ENCODE results near the gene ADD1.
"Not testable (repeated sequence)": the region's sequence is repeated elsewhere in the genome, so short reads cannot be mapped to it uniquely, and the experiment has no call there.

The ADD1 gene

GRCh38 chr4:2936773-2937145 lies 93.1 kb downstream of the ADD1 start:
- DNase-seq, result no peak

DNA sequence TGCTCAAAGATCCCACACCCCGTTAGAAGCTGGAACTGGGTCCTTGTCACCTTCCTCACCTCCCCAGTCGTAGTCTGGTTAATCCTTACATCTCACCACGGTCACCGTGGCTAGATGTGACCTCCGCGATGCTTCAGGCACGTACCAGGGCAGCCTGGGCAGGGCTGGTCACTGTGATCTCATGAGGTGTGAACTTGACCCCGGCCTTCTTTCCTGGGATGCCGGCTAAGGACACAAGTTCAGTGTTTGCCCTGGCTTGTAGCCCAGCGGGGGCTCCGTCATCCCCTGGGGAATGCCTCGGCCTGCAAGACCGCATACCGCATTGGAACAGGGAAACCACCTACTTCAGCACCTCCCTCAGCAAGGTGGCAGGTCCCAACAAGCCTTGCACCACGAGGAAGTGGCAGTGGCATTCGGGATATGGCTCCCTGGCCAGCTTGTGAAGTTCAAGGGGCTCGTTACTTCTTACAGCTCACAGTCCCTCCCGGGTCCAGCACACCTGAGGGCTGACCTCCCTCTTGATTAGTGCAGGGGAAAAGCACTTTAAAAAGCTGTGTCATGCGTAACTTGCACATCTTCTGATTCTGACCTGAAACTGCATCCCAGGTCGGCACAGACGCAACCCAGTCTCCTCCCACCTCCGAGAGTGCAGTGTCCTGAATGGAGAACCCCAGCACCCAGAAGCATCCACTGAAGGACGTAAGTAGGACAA lies 93.7 kb downstream of the ADD1 start:
- DNase-seq, result no peak

- DNase-seq, result no peak
Observed at GRCh38 chr4:2937986-2938385, 94.3 kb downstream of the ADD1 start.

DNA sequence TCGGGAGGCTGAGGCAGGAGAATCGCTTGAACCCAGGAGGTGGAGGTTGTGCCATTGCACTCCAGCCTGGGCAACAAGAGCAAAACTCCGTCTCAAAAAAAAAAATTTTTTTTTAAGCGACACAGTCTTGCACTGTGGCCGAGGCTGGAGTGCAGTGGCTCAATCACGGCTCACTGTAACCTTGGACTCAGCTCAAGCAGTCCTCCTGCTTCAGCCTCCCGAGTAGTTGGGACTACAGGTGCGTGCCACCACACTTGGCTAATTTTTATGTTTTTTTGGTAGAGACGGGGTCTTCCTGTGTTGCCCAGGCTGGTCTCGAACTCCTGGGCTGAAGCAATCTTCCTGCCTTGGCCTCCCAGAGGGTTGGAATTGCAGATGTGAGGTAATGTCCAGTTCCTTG lies 94.8 kb downstream of the ADD1 start:
- DNase-seq, result not testable (repeated sequence)

DNA sequence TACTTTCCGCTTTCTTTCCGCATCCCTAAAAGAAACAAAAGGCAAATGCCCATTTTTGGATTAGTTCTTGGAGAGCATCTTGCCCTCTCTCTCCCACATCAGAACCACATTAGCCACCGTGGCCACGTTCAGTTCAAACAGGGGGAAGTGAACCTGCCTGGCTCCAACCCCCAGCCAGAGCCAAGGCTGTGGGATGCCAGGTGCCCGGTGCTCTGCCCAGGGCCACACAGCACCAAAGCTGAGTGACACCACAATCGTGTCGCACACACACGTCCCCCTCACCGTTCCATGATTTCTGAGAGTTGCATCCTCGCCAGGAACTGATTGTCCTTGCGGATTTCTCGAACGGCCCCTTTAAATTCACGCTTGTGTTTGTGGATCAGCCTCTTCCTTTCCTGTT lies 95.3 kb downstream of the ADD1 start:
- DNase-seq, result no peak

GRCh38 chr4:2939383-2940243 lies 96.0 kb downstream of the ADD1 start:
- no peak for DNase-seq

DNA sequence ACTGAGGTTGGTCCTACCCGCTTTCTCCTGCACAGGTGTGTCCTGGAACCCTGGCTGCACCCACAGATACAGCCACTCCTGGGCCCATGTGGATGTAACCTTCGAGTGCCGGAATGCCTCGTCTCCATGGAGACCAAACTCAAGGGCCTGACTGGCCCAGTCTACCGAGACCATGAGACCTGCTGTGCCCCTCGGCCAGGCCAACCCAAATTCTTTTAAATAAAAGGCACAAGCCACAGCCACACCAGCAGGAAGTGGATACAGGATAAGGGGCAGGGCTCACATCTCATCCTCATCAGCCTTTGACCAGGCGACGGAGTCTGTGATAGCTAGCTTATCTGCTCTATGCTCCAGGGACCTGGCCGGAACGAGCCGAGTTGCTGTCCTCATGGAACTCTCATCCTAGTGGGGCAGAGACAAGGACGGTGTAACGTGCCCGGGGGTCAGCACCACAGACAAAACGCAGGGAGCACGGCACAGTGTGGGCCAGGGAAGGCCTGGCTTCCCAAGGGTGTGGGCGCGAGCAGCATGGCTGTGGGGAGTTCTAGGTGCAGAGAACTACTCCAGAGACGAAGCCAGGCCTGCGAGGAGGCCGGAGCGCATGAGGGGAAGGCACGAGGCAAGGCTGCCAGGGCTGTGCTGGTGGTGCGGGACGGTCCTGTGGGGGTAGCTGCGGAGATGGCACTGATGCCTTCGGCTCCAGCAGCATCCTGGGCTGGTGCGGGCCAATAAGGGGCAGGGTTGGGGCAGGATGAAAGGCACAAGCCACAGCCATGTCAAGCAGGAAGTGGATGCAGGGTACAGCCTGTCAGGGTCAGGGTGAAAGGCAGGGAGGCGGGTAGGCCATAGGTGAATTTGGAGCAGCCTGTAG lies 96.9 kb downstream of the ADD1 start:
- DNase-seq, result no peak

DNA sequence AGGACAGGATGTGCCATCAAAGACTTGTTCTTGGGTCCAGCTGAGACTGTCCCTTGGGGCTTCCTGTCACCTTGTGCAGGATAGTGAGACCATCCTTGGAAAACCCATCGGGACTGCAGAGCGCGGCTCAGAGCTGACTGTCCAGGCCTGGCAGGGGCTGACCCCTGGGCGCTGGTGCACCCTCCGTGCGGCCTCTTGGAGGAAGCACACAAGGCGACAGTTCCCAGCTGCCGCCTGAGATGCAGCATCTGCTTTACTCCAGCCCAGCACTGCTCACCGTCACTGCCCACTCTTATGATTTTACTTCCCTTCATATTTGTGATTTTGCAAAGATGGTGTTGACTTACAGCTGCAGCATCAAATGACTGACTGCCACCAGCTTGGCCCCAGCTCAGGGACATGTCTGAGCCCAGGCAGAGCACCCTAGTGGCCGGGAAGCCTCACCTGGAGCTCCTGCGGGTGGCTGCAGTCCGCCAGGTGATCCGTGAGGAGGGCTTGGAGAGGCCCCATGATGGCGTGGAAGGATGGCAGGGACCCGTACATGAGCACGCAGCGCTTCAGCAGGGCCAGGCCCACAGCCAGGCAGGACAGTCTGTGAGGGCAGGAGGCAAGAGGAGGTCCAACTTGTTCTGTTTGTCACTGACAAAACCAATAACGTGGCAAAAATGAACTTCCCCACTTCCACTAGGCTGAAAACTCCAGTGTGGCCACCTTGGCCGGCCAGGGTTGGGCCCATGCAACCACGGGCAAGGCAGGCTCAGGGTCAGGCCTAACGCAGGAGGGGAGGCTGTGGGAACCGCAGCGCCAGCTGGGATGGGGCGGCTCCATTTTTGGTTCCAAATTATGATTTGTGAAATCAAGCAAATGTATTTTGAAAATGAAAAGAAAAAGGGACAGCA lies 97.7 kb downstream of the ADD1 start:
- DNase-seq, result no peak

DNA sequence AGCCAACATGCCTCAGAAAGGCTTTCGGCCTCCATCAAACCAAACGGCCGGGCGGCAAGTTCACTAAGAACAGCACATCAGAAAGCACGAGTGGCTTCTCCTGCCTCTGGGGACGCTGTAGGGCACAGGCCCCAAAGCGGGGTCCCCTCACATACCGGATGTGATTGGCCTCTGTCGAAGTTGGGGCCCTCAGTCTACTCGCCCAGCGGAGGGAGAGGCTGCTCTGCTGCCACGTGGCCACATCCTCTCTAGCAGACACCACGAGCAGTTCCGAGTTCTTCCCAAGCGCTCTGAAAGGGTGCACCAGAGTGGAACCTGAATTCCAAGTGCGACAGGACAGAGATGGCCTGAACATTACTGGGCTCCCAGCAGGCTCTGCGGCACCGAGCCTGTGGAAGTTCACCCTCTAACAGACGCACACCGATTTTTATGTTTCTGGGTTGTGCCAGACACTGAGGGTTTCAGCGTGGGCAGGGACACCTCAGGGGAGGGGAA lies 98.4 kb downstream of the ADD1 start:
- no peak for DNase-seq

DNA sequence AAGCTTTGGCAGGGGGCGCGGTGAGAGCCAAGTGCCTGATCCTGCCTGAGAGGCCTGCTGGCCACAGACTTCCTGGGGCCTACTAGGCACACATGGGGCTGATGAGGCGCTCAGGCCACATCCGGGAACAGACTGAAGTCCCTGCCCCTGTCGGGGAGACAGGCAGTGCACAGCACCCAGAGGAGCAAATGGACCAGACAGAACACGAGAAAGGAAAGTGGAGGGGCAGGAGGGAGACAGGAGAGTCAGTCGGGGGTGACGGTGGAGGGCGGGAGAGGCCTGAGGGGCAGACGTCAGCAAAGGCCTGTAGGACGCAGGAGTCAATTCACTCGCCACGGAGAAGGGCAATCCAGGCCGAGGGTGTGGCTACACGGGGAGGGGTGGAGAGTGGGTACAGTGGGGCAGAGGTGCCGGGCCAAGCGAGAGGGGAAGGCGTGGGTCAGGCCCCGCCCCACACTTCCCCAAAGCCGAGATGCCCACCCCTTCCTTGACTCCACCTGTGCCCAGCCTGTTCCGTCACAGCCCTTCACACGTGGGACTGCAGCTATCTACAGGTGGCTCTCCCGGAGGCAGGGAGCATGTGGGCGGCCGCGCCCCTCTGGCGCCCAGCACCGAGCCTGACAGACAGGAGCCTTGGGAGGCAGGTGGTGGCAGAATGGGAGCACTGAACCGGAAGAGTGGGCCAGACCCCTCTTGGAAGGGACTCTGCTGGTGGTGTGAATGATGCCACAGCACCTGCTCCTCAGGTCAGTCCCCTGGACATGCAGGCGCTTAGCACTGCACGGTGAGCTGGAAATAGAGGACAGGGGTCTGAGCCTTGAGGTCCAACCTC lies 99.1 kb downstream of the ADD1 start:
- no peak for DNase-seq

DNA sequence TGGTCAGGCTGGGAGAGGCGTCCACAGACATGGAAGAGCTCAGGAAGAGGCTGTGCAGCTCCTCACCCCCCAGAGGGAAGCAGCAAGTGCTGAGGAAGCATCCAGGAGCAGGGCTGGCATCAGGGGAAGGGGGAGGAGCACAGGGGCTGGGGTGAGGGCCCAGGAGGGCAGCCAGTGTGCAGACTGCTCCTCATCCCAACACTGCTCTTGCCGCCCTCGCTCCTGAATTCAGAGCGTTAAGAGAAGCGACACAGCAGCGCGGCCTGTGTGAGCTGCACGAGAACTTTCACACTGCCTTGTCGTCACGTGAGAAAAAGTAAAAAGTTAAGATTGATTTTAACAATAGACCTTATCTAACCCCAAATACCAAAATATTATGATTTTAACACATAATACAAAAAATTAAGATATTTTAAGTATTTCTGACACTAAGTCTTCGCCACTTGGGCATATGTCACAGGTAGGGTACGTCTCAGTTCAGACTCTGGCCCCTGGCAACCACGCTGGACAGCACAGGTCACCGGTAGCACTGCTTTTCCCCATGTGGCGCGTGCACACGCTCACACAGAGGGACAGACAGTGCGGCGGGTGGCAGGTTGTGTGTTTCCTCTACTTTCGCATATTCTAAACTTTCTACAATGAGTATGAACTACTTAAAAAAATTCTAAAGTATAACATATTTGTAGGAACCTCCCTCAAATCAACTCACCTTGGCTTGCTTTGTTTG lies 99.9 kb downstream of the ADD1 start:
- no peak for DNase-seq

DNA sequence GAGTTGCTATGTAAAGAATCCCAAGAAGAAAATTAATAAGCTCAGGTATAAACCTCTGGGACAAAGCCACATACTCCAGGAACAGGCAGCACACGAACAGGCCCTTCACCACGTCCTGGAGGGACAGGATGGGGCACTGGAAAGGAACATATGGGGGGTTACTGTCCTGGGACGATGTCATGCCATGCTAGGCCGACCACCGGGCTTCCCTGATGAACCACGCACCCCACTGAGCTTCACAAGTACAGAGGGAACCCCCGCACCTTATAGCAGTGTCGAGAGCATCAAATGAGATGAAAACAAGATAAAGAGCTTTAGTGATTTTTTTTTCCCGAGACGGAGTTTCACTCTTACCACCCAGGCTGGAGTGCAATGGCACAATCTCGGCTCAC lies 100.4 kb downstream of the ADD1 start:
- no peak for DNase-seq

GRCh38 chr4:2944586-2945526 lies 101.2 kb downstream of the ADD1 start:
- no peak for DNase-seq

DNA sequence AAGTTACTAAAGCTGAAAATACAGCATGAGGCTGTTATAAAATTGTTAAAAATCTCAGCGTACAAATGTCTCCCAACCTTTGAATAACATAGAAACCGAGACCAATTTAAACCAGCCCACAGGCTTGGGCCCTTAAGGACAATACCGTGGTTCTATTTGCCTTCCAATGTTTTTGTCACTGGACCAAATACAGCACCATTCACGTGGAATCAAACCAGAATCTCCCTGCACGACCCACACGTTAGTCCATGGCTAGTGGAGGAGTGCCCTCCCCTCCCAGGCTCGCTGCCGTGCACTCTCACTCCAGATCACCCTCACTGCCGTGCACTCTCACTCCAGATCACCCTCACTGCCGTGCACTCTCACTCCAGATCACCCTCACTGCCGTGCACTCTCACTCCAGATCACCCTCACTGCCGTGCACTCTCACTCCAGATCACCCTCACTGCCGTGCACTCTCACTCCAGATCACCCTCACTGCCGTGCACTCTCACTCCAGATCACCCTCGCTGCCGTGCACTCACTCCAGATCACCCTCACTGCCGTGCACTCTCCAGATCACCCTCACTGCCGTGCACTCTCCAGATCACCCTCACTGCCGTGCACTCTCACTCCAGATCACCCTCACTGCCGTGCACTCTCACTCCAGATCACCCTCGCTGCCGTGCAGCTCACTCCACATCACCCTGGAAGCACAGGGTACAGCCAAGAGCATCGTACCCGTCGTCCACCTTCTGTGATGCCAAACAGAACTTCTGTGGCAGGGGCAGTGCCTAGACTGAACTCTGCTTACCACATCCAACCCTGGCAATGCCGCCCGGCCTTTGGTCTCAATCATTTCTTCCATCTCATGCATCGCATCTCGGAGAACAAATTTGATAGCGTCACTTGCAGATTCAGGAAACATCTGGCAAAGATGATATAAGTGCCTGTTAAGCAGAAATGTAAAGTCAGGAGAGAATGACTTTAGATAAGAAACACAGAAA lies 102.3 kb downstream of the ADD1 start:
- DNase-seq, result not testable (repeated sequence)

GRCh38 chr4:2946812-2947600 lies 103.4 kb downstream of the ADD1 start:
- no peak for DNase-seq

DNA sequence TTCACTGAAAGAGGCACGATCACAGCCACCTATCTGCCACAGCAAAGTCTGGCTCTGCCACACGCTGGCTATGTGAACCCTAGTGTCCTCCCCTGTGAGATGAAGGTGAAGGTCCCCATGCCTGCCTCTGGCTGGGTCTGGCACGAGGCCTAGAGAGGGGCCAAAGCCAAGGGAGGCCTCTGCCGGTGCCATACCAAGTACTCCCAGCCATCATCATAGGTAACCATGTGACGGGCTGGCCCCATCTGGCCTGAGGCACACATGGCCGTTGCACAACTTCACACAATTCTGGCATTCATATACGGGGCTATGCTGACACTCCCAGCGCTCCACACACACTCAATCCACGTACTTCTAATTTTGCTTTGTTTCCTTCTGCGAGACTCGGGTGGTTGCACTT lies 104.3 kb downstream of the ADD1 start:
- DNase-seq, result no peak
